Panc1 (cell line): ENCODE results near the gene OVOL3.

Experiments used
- POLR2AphosphoS5 ChIP-seq: IDR thresholded peaks from 2 replicates; pipeline ENCODE4 v1.6.1; 2012; ENCODE audit warnings: mild to moderate bottlenecking, low read depth, low read length, moderate library complexity
- SIN3A ChIP-seq: IDR thresholded peaks from 2 replicates; pipeline ENCODE4 v1.6.1; 2012; ENCODE audit warnings: low read depth, mild to moderate bottlenecking, low read length, moderate library complexity, borderline replicate concordance; ENCODE audit not compliant: insufficient read depth
- TCF7L2 ChIP-seq: IDR thresholded peaks from 2 replicates; pipeline ENCODE4 v1.6.1; 2011; ENCODE audit warnings: mild to moderate bottlenecking, low read depth, low read length, inconsistent platforms
- TF ChIP-seq, protein P1 (sequence below): fragments of 450-650 bp; IDR thresholded peaks from 2 replicates; pipeline ENCODE4 v1.5.1; 2017; ENCODE audit warnings: mild to moderate bottlenecking
- TF ChIP-seq, protein P2 (sequence below), 2 experiments: IDR thresholded peaks; 2 replicates each; pipeline ENCODE4 v1.6.1; 2011 to 2012; ENCODE audit warnings: low read depth in 2 of 2, control low read depth in 1 of 2, low read length in 1 of 2, mild to moderate bottlenecking in 1 of 2, moderate library complexity in 1 of 2; ENCODE audit not compliant: insufficient read depth in 1 of 2

DNA sequence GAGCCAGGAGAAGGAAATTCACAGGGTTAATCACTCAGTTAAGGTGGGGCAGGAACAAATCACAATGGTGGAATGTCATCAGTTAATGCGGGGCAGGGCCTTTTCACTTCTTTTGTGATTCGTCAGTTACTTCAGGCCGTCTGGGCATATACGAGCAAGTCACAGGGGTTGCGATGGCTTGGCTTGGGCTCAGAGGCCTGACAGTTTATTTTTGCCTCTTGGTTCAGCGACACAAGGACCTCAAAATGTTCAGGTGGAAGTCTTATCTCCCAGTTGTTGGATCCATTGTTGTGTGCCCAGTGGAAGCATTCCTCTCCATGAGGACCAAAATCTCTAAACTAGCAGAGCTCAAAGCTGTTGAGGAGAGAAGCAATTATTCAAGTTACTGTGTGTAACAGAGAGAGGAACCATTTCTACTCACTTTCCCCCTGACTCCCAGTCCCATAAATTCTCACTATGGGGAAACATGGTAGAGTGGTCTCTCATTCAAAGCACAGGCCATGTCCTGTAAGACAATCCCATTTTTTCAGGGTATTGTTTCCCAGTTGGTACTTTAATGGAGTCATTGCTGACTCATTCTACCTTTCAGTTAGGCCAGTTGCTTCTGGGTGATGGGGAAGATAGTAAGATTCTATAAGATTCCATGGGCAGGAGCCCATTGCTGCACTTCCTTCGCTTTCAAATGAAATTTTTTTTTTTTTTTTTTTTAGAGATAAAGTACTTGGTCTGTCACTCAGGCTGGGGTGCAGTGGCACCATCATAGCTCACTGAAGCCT is 50.1 kb downstream of the OVOL3 start:
- TF ChIP-seq, protein P1, sequence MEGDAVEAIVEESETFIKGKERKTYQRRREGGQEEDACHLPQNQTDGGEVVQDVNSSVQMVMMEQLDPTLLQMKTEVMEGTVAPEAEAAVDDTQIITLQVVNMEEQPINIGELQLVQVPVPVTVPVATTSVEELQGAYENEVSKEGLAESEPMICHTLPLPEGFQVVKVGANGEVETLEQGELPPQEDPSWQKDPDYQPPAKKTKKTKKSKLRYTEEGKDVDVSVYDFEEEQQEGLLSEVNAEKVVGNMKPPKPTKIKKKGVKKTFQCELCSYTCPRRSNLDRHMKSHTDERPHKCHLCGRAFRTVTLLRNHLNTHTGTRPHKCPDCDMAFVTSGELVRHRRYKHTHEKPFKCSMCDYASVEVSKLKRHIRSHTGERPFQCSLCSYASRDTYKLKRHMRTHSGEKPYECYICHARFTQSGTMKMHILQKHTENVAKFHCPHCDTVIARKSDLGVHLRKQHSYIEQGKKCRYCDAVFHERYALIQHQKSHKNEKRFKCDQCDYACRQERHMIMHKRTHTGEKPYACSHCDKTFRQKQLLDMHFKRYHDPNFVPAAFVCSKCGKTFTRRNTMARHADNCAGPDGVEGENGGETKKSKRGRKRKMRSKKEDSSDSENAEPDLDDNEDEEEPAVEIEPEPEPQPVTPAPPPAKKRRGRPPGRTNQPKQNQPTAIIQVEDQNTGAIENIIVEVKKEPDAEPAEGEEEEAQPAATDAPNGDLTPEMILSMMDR = no peak
- TF ChIP-seq POLR2AphosphoS5 (no peak), TCF7L2 (no peak), SIN3A (no peak)
- TF ChIP-seq, protein P2, sequence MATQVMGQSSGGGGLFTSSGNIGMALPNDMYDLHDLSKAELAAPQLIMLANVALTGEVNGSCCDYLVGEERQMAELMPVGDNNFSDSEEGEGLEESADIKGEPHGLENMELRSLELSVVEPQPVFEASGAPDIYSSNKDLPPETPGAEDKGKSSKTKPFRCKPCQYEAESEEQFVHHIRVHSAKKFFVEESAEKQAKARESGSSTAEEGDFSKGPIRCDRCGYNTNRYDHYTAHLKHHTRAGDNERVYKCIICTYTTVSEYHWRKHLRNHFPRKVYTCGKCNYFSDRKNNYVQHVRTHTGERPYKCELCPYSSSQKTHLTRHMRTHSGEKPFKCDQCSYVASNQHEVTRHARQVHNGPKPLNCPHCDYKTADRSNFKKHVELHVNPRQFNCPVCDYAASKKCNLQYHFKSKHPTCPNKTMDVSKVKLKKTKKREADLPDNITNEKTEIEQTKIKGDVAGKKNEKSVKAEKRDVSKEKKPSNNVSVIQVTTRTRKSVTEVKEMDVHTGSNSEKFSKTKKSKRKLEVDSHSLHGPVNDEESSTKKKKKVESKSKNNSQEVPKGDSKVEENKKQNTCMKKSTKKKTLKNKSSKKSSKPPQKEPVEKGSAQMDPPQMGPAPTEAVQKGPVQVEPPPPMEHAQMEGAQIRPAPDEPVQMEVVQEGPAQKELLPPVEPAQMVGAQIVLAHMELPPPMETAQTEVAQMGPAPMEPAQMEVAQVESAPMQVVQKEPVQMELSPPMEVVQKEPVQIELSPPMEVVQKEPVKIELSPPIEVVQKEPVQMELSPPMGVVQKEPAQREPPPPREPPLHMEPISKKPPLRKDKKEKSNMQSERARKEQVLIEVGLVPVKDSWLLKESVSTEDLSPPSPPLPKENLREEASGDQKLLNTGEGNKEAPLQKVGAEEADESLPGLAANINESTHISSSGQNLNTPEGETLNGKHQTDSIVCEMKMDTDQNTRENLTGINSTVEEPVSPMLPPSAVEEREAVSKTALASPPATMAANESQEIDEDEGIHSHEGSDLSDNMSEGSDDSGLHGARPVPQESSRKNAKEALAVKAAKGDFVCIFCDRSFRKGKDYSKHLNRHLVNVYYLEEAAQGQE (IDR thresholded peaks at IDR 0.05; ENCODE audit: insufficient read depth in 1 of 2, low read depth in 2 of 2, low read length in 1 of 2) = no peak
